NCI-H1092 treated with DMSO at 0.1 percent for 48 hours (cell line): ENCODE measurements around the gene ADCYAP1R1.

ENCODE experiments used
- DNase-seq: peaks from one replicate; lab custom pipeline; 2025; lab: John Stamatoyannopoulos, UW

The ADCYAP1R1 gene

GRCh38 chr7:31087351-31087750, 35.2 kb downstream of the ADCYAP1R1 start:
- DNase-seq: no peak

- DNase-seq: no peak
Observed at GRCh38 chr7:31091924-31092434, 39.9 kb downstream of the ADCYAP1R1 start.

DNA sequence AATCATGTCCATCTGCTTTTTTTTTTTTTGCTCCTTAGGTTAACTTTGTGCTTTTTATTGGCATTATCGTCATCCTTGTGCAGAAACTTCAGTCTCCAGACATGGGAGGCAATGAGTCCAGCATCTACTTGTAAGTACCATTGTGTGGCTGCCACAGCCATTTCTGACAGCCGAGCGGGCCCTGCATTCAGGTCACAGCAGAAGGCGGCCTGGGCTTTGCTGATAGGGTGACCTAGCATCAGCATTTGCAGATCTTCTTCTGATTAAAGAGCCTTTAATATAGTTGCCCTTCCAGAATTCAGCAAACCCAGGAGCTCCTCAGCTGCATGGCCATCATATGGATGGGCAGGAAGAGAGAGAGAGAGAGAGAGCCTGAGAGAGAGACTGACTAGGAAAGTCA, 40.5 kb downstream of the ADCYAP1R1 start:
- DNase-seq: no peak

DNA sequence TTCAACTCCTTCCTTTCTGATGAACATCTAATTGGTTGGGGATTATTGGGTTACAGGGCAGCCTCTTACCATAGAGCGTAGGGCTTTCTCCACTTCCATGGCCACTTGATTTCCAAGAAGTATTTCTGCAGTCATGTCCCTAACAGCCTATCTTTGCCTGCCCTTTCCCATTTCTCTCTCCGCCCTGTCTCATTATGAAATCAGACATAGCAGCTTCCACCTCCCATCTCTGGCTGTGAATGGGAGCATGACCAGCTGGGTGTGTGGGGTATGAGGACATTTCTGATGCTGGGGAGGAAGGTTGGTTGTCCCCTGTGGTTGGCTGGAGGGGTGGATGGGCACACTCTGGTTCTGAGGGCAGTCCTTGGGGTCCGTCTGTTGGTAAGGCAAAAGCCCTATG, 41.2 kb downstream of the ADCYAP1R1 start:
- DNase-seq: no peak

GRCh38 chr7:31094271-31094670, 42.2 kb downstream of the ADCYAP1R1 start:
- DNase-seq: no peak

GRCh38 chr7:31095286-31096197, 43.4 kb downstream of the ADCYAP1R1 start:
- DNase-seq: no peak

GRCh38 chr7:31096198-31096876, 44.2 kb downstream of the ADCYAP1R1 start:
- no peak for DNase-seq

GRCh38 chr7:31096877-31097258, 44.8 kb downstream of the ADCYAP1R1 start:
- DNase-seq: no peak

- no peak for DNase-seq
Observed at GRCh38 chr7:31098642-31099360, 46.7 kb downstream of the ADCYAP1R1 start.

DNA sequence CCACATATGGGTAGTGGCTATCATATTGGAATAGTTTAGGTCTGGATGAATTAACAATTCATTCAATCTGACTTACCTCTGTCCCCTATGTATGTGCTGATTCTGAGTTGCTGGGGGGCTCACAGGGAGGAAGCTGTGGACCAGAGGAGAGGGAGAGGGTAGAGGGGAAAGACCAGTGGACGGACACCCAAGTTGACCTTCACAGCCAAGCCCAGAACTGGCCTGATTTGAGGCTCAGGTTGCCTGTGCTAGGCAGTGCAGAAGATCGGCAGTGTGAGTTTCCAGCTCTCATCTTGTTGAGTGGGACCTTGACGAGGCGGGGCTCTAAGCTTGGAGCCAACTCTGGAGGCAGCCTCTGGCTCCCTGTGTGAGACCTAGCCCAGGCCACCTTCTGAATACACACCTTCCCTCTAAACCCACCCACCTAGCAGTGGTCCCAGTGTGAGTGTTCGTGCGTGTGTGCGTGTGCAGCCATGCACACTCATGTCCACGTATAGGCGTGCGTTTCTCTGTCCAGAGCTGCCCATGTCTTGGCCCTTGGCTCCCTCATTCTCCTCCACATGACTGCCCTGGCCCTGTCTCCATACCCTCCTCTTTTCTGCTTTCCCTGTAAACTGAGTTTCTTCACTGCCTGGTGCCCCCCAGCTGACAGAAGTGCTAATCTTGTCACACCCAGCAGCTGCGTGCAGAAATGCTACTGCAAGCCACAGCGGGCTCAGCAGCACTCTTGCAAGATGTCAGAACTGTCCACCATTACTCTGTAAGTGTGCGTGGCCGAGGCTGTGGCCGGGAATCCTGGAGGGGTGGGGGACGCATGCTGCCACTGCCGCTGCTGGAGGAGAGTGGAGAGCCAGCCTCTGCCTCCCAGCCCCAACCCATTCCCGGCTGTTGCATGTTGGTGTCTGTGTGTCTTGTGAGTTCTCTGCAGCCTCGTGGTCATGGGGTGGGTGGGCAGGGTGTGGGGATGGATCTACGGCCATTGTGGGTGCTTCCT, 47.6 kb downstream of the ADCYAP1R1 start:
- DNase-seq: no peak

- DNase-seq: no peak
Observed at GRCh38 chr7:31100445-31100844, 48.3 kb downstream of the ADCYAP1R1 start.

- DNase-seq: no peak
Observed at GRCh38 chr7:31100871-31101270, 48.8 kb downstream of the ADCYAP1R1 start.

DNA sequence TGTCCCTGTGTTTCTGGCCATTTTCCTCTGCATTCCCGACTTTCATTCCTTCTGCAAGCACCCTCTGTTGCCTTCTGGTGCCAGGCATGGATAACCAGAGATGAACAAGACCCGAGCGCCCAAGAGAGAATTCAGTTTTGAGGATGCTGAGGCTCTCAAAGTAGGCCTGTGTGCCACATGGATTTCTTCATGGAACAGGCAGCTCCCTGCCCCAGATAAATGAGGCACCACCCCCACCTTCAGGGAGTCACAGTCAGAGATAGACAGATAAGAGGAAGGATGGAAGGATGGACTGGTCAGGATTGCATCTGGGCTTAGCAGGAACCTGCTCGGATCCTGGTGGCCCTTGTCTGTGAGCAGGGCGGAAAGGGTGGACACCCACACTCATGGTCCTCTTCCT, 49.4 kb downstream of the ADCYAP1R1 start:
- DNase-seq: no peak

- no peak for DNase-seq
Observed at GRCh38 chr7:31102151-31102972, 50.3 kb downstream of the ADCYAP1R1 start.

GRCh38 chr7:31102973-31103850, 51.1 kb downstream of the ADCYAP1R1 start:
- DNase-seq: no peak

DNA sequence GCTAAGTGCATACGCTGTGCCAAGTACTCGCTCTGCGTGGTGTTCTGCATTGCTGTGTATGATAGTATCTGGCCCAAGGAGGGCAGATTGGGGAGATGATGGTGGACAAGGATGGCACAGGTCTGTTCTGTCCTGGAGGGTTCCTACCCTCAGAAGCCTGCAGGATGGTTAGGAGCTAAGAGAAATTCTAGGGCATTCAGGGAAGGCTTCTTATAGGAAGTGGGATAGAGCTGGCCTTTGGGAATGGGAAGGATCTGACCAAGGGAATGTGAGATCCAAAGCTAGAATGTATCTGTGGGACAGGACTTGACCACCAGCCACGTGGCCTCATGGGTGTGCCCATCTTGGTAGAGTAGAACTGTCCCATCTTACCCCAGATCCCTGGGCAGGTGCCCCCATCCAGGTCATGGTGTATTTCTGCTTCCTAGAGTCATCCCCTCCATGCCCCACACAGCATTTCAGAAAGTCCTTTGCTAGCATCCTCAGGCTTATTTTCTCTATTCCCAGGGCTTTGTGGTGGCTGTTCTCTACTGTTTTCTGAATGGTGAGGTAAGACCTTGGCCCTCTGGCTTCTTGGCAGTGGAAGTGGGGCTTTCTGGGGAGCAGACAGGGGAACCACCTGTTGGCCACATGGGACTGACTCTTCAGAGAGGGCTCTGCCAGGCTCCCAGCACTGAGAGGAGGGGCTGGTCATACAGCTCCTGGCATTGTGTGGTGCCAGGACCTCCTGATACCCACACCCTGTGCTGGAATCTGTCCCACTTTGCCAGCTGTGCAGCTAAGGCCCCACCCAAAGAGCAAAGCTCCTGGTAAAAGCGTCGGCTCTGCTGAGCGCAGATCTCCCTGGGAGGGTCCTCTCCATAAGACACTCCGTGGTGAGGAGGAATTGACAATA, 52.5 kb downstream of the ADCYAP1R1 start:
- no peak for DNase-seq

- no peak for DNase-seq
Observed at GRCh38 chr7:31105256-31105950, 53.3 kb downstream of the ADCYAP1R1 start.
